SK-N-SH (cell line): ENCODE measurements around the gene TCP11L2. TPM values are rescaled to one million over a fixed set of nuclear protein-coding genes. Genes with fewer than 3 reads are reported as not detected.

Experiments
- CTCF ChIA-PET: fragments of 300-600, 350-600 bp; formaldehyde crosslinking; extraction: SDS; loops from one replicate; lab custom pipeline; 2021; lab: Yijun Ruan, JAX
- POLR2A ChIA-PET: fragments of 350-600 bp; sonication (Branson Sonifier 250); formaldehyde crosslinking; extraction: SDS; loops from one replicate; lab custom pipeline; 2020; ENCODE audit warnings: antibody characterized with exemption, inconsistent platforms; lab: Yijun Ruan, JAX
- DNase-seq: peaks from one replicate; pipeline ENCODE4 v3.0.0; 2012
- H2AFZ ChIP-seq: fragments of 200-600 bp; sonication (generic); 2 replicates; pipeline ENCODE4 v1.8.1; 2016; ENCODE audit warnings: antibody characterized with exemption, mild to moderate bottlenecking, low read depth
- H3F3A ChIP-seq: fragments of 200-600 bp; sonication (generic); replicated peaks from 2 replicates; pipeline ENCODE3; 2016; ENCODE audit warnings: antibody characterized with exemption, mild to moderate bottlenecking; ENCODE audit not compliant: insufficient read depth
- H3K27ac ChIP-seq, 2 experiments: fragments of 200-500 bp in 1 of 2; fragments of 200-600 bp in 1 of 2; sonication (Bioruptor generic) in 1 of 2; sonication (generic), shearing (Covaris generic) in 1 of 2; 2 replicates each; pipeline versions ENCODE4 v1.5.1 to v1.6.1; 2014 to 2016; ENCODE audit warnings: low read depth in 2 of 2, inconsistent platforms in 1 of 2, low read length in 1 of 2, mild to moderate bottlenecking in 1 of 2, mixed read lengths in 1 of 2
- H3K27me3 ChIP-seq: fragments of 200-600 bp; sonication (generic), shearing (Covaris generic); 2 replicates; pipeline ENCODE4 v1.6.1; 2016; ENCODE audit warnings: mixed run types; ENCODE audit not compliant: insufficient read depth
- H3K36me3 ChIP-seq, 2 experiments: fragments of 200-500 bp in 1 of 2; fragments of 200-600 bp in 1 of 2; sonication (Bioruptor generic) in 1 of 2; sonication (generic) in 1 of 2; replicated peaks in 1 of 2; 2 replicates each; pipeline versions ENCODE3 to v1.5.1; 2014 to 2016; ENCODE audit warnings: low read length in 1 of 2, mild to moderate bottlenecking in 1 of 2; ENCODE audit not compliant: insufficient read depth in 2 of 2, control insufficient read depth in 1 of 2
- H3K4me1 ChIP-seq, 2 experiments: fragments of 200-500 bp in 1 of 2; fragments of 200-600 bp in 1 of 2; sonication (Bioruptor generic) in 1 of 2; sonication (generic), shearing (Covaris generic) in 1 of 2; 2 replicates each; pipeline versions ENCODE4 v1.5.1 to v1.6.1; 2014 to 2016; ENCODE audit warnings: low read depth in 1 of 2, low read length in 1 of 2, mixed run types in 1 of 2; ENCODE audit not compliant: insufficient read depth in 2 of 2, control insufficient read depth in 1 of 2
- H3K4me2 ChIP-seq: fragments of 200-600 bp; sonication (generic), shearing (Covaris generic); 2 replicates; pipeline ENCODE4 v1.6.1; 2017; ENCODE audit warnings: mixed run types
- H3K4me3 ChIP-seq, 2 experiments: fragments of 200-500 bp in 1 of 2; fragments of 200-600 bp in 1 of 2; sonication (Bioruptor generic) in 1 of 2; sonication (generic), shearing (Covaris generic) in 1 of 2; 2 replicates each; pipeline versions ENCODE4 v1.5.1 to v1.8.1; 2014 to 2016; ENCODE audit warnings: low read depth in 2 of 2, inconsistent platforms in 1 of 2, low read length in 1 of 2, mild to moderate bottlenecking in 1 of 2, mixed read lengths in 1 of 2, moderate library complexity in 1 of 2
- H3K79me2 ChIP-seq: fragments of 200-600 bp; sonication (generic); 2 replicates; pipeline ENCODE4 v1.8.1; 2017; ENCODE audit warnings: mild to moderate bottlenecking; ENCODE audit not compliant: insufficient read depth
- H3K9ac ChIP-seq: fragments of 200-600 bp; sonication (generic); 2 replicates; pipeline ENCODE4 v1.6.1; 2017; ENCODE audit warnings: mixed run types
- H3K9me2 ChIP-seq: fragments of 200-600 bp; sonication (generic); 2 replicates; pipeline ENCODE4 v1.6.1; 2017; ENCODE audit warnings: mixed run types
- H3K9me3 ChIP-seq: fragments of 200-600 bp; sonication (generic); 2 replicates; pipeline ENCODE4 v1.6.1; 2017; ENCODE audit warnings: mixed run types, mild to moderate bottlenecking, moderate library complexity
- H4K20me1 ChIP-seq: fragments of 200-600 bp; sonication (generic); 2 replicates; pipeline ENCODE4 v1.6.1; 2017; ENCODE audit warnings: mild to moderate bottlenecking, mixed run types; ENCODE audit not compliant: insufficient read depth
- CHD2 ChIP-seq: fragments of 150-350 bp; IDR thresholded peaks from 2 replicates; pipeline ENCODE4 v1.6.1; 2018; ENCODE audit warnings: low read length; ENCODE audit not compliant: partially characterized antibody
- CTCF ChIP-seq: fragments of 200-600 bp; sonication (generic); IDR thresholded peaks from 2 replicates; pipeline ENCODE4 v1.6.1; 2017; ENCODE audit warnings: antibody characterized with exemption, mild to moderate bottlenecking, moderate library complexity
- ELF1 ChIP-seq: IDR thresholded peaks from 2 replicates; pipeline ENCODE4 v1.4.0; 2012
- EZH2phosphoT487 ChIP-seq: fragments of 200-600 bp; sonication (generic); IDR thresholded peaks from 2 replicates; pipeline ENCODE4 v1.6.1; 2017; ENCODE audit warnings: low read depth, mixed run types, mild to moderate bottlenecking, antibody characterized with exemption, moderate library complexity, borderline replicate concordance
- FOXJ3 ChIP-seq: sonication (generic); formaldehyde crosslinking; IDR thresholded peaks from 2 replicates; pipeline ENCODE4 v1.5.1; 2020; ENCODE audit warnings: mild to moderate bottlenecking, missing genetic modification reagents
- FOXM1 ChIP-seq: IDR thresholded peaks from 2 replicates; pipeline ENCODE4 v1.4.0; 2012; ENCODE audit warnings: low read depth, mild to moderate bottlenecking
- GATA2 ChIP-seq: sonication (generic); formaldehyde crosslinking; IDR thresholded peaks from 2 replicates; pipeline ENCODE4 v1.5.0; 2020; ENCODE audit warnings: mild to moderate bottlenecking, missing genetic modification reagents
- JUND ChIP-seq: IDR thresholded peaks from 2 replicates; pipeline ENCODE4 v1.4.0; 2012
- MAX ChIP-seq: IDR thresholded peaks from 2 replicates; pipeline ENCODE4 v1.4.0; 2012; ENCODE audit warnings: low read depth
- MEF2A ChIP-seq: IDR thresholded peaks from 2 replicates; pipeline ENCODE4 v1.4.0; 2012; ENCODE audit warnings: low read depth, borderline replicate concordance
- NFIC ChIP-seq: IDR thresholded peaks from 2 replicates; pipeline ENCODE4 v1.4.0; 2012; ENCODE audit warnings: borderline replicate concordance
- NRF1 ChIP-seq: IDR thresholded peaks from 2 replicates; pipeline ENCODE4 v1.6.1; 2012; ENCODE audit warnings: low read depth, mild to moderate bottlenecking, low read length
- PBX3 ChIP-seq: IDR thresholded peaks from 2 replicates; pipeline ENCODE4; 2012
- POLR2AphosphoS5 ChIP-seq: IDR thresholded peaks from 2 replicates; pipeline ENCODE4 v1.6.1; 2012; ENCODE audit warnings: low read depth, low read length
- RCOR1 ChIP-seq: fragments of 150-350 bp; IDR thresholded peaks from 2 replicates; pipeline ENCODE4 v1.6.1; 2017; ENCODE audit warnings: antibody characterized with exemption, low read length
- REST ChIP-seq: IDR thresholded peaks from 2 replicates; pipeline ENCODE4 v1.6.1; 2012; ENCODE audit warnings: mild to moderate bottlenecking, low read depth, low read length, moderate library complexity
- SIN3A ChIP-seq: IDR thresholded peaks from 2 replicates; pipeline ENCODE4 v1.6.1; 2012; ENCODE audit warnings: low read depth, mild to moderate bottlenecking, low read length, moderate library complexity, borderline replicate concordance
- TAF1 ChIP-seq: IDR thresholded peaks from 2 replicates; pipeline ENCODE4 v1.6.1; 2012; ENCODE audit warnings: low read depth, mild to moderate bottlenecking, low read length, moderate library complexity, borderline replicate concordance
- TEAD4 ChIP-seq: IDR thresholded peaks from 2 replicates; pipeline ENCODE4 v1.4.0; 2012; ENCODE audit warnings: mild to moderate bottlenecking, borderline replicate concordance; ENCODE audit not compliant: insufficient read depth
- USF1 ChIP-seq: IDR thresholded peaks from 2 replicates; pipeline ENCODE4 v1.4.0; 2012; ENCODE audit warnings: low read depth, borderline replicate concordance
- USF2 ChIP-seq: fragments of 150-350 bp; IDR thresholded peaks from 2 replicates; pipeline ENCODE4 v1.6.1; 2017; ENCODE audit warnings: antibody characterized with exemption, low read length, low read depth, borderline replicate concordance
- YY1 ChIP-seq: IDR thresholded peaks from 2 replicates; pipeline ENCODE4 v1.4.0; 2012; ENCODE audit warnings: low read depth, mild to moderate bottlenecking
- WGBS: methylation state at CpG from one replicate; pipeline ENCODE4 v1.1.6; 2017; ENCODE audit warnings: low lambda C conversion rate; 5-methylcytosine and 5-hydroxymethylcytosine counted together
- polyA plus RNA-seq, 3 experiments: library from polyadenylated mRNA; depleted of rRNA; stranded (reverse); fragments of >200 nt; gene quantifications; 2 replicates each; pipeline ENCODE4 v1.2.3, GENCODE V29; 2012

Gene TCP11L2
- polyA plus RNA-seq, 1 of the 3 experiments (the other 2 are of a cell fraction), result 4.0 TPM

GRCh38 chr12:106357549-106358395, 55.2 kb downstream of the TCP11L2 start, which contains the start of gene POLR3B:
Gene POLR3B (plus strand): TSS chr12:106357748. CDS start chr12:106357880, 132 bp downstream.
- no peaks in the 10 kb centered on the region for H3K9me3 ChIP-seq
- H3K36me3 ChIP-seq, result no peaks in the 10 kb centered on the region
- peak within 1 kb of the TSS; percentile 85 for H3K4me2 ChIP-seq
- H3K79me2 ChIP-seq, result peaks cover 38% of the 10 kb centered on the region
- peak within 1 kb of the TSS; percentile 91 to 98 for H3K27ac ChIP-seq
- peak within 1 kb of the TSS; percentile 78 for H3K9ac ChIP-seq
- under 1% methylated on average over 20 of the region's 63 CpGs for WGBS
- H3K27me3 ChIP-seq, result no peaks in the 10 kb centered on the region
- CTCF ChIA-PET, result interaction anchor here (0.7 to 4.5 kb wide), 40 partner anchors 9 to 598 kb away, joined by 3 to 49 read pairs (median 4); partner anchors contain the start of genes TCP11L2 and TMEM263
- peak within 1 kb of the TSS; percentile 96 for H2AFZ ChIP-seq
- H3F3A ChIP-seq, result peaks cover 8% of the 10 kb centered on the region
- H4K20me1 ChIP-seq, result no peaks in the 10 kb centered on the region
- H3K4me3 ChIP-seq, result peak within 1 kb of the TSS; percentile 82 to 87
- no peaks in the 10 kb centered on the region for H3K9me2 ChIP-seq
- POLR2A ChIA-PET, result interaction anchor here (1.0 to 1.7 kb wide), 5 partner anchors 110 to 570 kb away, joined by 3 to 6 read pairs (median 4); partner anchors contain the start of gene CKAP4
- DNase-seq, result peak; percentile 96
- H3K4me1 ChIP-seq, result peaks cover 0 to 7% of the 10 kb centered on the region in 2 experiments; a peak in 2 of 4 replicates
- peak; percentile 83 for TF ChIP-seq ELF1
- peak; percentile 97 for TF ChIP-seq NRF1
- TF ChIP-seq FOXM1, result no peak
- peak; percentile 87 for TF ChIP-seq CHD2
- TF ChIP-seq YY1, result peak; percentile 37
- TF ChIP-seq CTCF, result peak; percentile 83
- TF ChIP-seq FOXJ3 (CRISPR knock-in tag), result no peak
- 0 out of 2 replicates have a peak, but pooled peaks have one; percentile 2 for TF ChIP-seq TEAD4
- peak; percentile 62; the same call in 1 of the 2 replicates for TF ChIP-seq RCOR1
- peak; percentile 93 for TF ChIP-seq POLR2AphosphoS5
- peak; percentile 44 for TF ChIP-seq PBX3
- TF ChIP-seq USF1, result peak; percentile 32; the same call in 1 of the 2 replicates
- no peak for TF ChIP-seq USF2
- TF ChIP-seq REST, result peak; percentile 21; the same call in 1 of the 2 replicates
- TF ChIP-seq MEF2A, result no peak
- TF ChIP-seq TAF1, result peak; percentile 91
- TF ChIP-seq MAX, result peak; percentile 93
- peak; percentile 92 for TF ChIP-seq SIN3A
- no peak for TF ChIP-seq EZH2phosphoT487
- peak; percentile 31; the same call in 1 of the 2 replicates for TF ChIP-seq NFIC
- no peak; the same call in 1 of the 2 replicates for TF ChIP-seq JUND
- TF ChIP-seq GATA2, result 0 out of 2 replicates have a peak, but pooled peaks have one; percentile 10
